Measurements from ENCODE around the gene PTGR3.

The PTGR3 gene, protein sequence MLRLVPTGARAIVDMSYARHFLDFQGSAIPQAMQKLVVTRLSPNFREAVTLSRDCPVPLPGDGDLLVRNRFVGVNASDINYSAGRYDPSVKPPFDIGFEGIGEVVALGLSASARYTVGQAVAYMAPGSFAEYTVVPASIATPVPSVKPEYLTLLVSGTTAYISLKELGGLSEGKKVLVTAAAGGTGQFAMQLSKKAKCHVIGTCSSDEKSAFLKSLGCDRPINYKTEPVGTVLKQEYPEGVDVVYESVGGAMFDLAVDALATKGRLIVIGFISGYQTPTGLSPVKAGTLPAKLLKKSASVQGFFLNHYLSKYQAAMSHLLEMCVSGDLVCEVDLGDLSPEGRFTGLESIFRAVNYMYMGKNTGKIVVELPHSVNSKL

GRCh38 chr18:75209129-75209950, at the start of gene PTGR3:
PTGR3 (minus strand) TSS chr18:75209139; CDS start chr18:75209058, 81 bp downstream.
- DNase-seq, result peak; percentile 59 to 67

DNA sequence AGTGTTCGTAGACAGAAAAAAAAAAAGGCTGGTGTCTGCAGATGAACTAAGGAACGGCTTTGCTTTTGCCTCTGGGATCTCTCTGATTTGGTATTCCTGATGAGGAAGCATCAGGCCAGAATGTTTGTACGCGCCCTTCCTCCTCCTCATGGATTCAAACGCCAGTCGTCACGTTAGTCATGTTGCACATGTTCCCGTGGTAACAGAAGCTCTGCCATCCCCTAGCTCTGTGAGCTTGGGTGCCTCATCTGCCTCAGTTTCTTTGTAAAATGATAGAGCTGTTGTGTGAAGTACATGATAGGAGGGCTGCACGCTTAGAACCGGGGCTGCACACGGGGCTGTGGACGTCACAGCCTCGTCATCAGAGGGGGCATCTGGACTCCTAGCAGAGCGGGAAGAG, 48.7 kb upstream of the PTGR3 start:
- no peak for DNase-seq

GRCh38 chr18:75256376-75256775, 47.4 kb upstream of the PTGR3 start:
- no peak for DNase-seq

- DNase-seq, result no peak
Measured at GRCh38 chr18:75255094-75255493, 46.2 kb upstream of the PTGR3 start.

GRCh38 chr18:75253784-75254183, 44.8 kb upstream of the PTGR3 start:
- DNase-seq, result no peak

DNA sequence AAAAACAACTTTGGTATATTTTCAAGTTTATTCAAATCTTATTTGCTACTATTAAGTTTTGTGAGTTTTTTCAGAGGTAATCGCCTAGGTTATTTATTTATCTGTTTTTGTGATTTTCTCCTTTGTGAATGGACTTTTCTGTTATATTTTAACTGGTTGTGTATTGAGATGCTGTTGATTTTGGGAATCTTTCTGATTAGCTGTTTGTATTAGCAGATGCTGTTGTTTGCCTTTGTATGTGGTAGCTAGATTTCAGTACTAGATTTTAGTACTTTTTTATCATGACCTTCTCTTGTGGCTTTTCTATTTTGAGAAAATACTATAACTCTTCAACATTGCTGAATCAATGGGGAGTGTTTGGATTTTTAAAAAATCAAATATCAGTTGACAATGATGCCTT, 44.1 kb upstream of the PTGR3 start:
- no peak for DNase-seq

DNA sequence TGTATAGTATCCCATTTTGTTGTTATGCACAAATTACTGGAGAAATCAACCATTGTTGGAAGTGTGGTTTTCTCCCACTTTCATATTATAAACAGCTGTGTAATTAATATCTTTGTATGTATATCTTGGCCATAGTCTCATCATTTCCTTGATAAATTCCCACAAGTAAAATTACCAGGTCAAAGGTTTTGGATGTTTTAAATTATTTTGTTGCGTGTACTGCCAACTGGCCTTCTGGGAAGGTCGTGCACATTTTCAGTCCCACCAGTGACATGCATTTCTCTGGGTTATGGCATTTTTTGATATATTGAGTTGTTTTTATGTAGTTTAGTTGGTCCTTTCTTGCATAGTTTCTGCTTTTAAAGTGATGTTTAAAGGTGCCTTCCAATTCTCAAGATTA, 43.2 kb upstream of the PTGR3 start:
- no peak for DNase-seq

DNA sequence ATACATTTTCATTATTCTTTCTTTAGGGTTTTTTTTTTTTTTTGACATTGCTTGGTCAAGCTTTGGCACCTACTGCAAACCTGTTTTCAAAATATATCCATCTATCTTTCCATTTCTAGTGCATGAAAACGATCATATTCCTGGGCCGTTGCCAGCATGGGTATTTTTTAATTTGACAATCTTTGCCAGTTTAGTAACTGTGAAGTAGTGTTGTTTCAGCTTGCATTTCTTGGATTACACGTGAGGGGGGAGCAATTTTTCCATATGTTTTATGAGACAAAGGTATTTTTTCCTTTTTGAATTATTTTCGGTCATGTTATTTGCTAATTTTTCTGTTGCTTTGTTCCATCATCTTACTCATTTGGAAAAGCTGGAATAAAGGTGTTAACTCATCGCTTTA, 42.5 kb upstream of the PTGR3 start:
- DNase-seq, result no peak

GRCh38 chr18:75250471-75250821, 41.5 kb upstream of the PTGR3 start:
- no peak for DNase-seq

- no peak for DNase-seq
Measured at GRCh38 chr18:75249672-75250470, 40.9 kb upstream of the PTGR3 start.

- no peak for DNase-seq
Measured at GRCh38 chr18:75249175-75249518, 40.2 kb upstream of the PTGR3 start.

GRCh38 chr18:75248426-75249174, 39.7 kb upstream of the PTGR3 start:
- DNase-seq, result no peak

DNA sequence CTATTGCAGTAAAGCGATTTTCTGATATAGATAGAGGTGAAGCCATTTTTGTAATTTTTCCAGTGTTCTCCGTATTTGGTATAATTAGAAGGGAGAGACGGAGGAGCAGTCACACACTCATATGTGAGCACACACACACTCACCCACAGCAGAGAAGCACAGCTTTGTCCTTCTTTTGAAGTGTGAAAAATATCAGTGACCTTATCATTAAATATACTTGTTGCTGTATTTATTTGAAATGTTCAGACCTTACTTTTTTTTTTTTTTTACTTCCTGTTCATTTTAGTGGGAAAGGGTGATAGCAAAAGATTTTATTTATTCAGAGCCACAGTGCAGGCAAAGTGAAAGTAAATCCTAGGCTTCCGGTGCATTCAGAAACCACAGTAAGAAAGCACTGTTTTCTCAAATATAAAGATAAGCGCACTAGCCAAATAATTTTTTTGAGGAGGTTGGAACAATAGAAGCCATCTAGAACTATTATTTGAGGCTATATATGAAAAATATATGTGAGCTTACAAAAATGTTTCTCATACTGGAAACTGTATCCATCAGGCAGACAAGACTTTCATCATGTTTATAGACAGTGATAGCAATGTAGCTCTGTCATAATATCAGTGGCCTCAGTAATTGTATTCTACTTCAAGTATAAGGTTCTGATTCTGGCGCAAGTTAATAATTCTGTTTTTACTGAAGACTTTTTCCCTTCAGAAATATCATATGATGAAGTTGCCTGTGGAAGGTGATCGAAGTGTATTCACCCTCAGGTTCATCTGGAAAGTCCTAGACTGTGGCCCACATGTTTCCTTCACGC, 38.9 kb upstream of the PTGR3 start:
- no peak for DNase-seq

DNA sequence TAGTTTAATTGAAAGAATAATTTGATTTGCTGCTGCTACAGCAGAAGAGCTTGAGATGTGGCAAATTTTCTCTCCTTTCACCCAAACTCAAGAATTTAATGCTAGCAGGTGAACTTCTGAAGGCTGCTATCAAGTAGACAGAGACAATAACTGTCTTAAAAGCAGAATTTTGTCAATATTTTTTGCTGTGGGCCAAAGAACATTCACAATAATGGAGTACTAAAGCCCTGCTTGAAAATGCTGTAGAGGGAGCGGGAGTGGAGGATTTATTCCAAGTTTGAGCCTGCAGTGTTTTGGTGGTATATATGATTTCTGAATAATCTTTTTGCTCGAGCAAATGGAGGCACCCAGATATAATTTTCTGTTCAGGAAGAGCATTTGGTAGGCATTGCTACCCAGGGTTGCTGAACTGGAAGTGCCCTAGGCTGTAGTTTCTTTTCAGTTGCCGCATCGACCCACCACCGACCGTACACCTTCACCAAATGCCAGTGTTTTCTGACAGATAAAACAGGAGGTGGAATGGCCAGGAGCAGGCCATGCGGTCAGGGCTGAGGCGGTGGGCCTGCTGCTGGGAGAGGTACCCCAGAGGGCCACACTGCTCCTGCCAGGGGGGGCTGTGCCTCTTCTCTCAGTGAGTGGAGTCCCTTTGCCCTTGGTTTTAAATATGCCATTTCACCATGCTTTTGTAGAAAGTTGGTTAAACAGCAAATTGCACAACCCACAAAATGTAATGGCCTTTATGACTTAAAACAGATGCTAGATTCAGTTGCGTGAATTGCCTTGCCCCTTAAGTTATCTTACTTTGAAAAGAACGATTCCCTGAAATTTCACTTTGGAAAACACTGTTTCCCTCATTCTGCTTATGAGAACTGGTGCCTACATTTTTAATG, 38.0 kb upstream of the PTGR3 start:
- peak in 1 of 2 donors; percentile 11 for DNase-seq

GRCh38 chr18:75244351-75245313, 35.7 kb upstream of the PTGR3 start:
- DNase-seq, result peak in 1 of 2 donors; percentile 33

- no peak for DNase-seq
Measured at GRCh38 chr18:75241705-75242104, 32.8 kb upstream of the PTGR3 start.

GRCh38 chr18:75240433-75240832, 31.5 kb upstream of the PTGR3 start:
- no peak for DNase-seq

DNA sequence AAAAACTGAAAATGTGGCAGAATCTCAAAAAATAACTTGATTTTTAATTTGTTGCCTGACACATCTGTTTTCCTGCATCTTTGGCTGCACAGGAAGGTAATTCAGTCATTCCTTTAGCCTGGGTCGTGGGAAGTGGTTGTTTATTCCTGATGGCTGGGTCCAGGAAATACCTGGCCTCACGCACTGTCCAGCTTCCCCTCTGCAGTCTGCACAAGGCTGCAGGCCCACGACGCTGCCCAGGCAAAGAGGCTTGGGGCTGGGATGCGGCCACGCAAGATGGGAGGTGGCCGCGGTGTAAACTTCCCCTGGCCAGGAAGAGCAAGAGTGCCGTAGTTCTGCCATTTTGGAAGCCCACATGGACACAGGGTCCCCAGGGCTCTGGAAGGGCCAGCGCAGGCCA, 29.8 kb upstream of the PTGR3 start:
- no peak for DNase-seq

DNA sequence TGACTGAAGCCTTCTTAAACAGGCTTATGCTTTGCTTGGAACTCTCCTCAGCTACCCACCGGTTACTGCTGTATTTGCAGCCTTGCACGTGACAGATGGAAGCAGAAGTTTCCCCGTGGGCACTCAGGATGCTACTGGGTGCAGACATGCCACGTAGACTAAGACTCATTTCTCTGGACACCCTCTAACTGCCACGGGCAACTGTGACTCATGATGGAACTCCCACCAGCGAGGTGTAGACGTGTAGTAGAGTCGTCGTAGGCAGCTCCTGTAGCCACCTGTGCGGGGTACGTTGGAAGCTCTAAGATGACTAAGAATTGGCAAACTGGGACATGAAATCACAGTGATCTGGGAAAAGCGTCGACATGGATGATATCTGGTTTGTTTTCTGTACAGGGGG, 29.2 kb upstream of the PTGR3 start:
- no peak for DNase-seq

GRCh38 chr18:75235896-75236295, 27.0 kb upstream of the PTGR3 start:
- DNase-seq, result no peak
